VCaP (cell line): Measurements from ENCODE around the gene HS3ST5.

Source experiments
- H3K27ac ChIP-seq: fragments of 450-650 bp; 2 replicates; pipeline ENCODE4 v1.5.1; 2017
- TF ChIP-seq, protein P1 (sequence below): fragments of 450-650 bp; conservative IDR thresholded peaks from 2 replicates; pipeline ENCODE4 v1.5.1; 2017; ENCODE audit warnings: mild to moderate bottlenecking, moderate library complexity

Gene HS3ST5

GRCh38 chr6:114075777-114076176 lies 267.0 kb downstream of the HS3ST5 start:
- H3K27ac ChIP-seq, result no peak overlapping the region
- TF ChIP-seq, protein P1, sequence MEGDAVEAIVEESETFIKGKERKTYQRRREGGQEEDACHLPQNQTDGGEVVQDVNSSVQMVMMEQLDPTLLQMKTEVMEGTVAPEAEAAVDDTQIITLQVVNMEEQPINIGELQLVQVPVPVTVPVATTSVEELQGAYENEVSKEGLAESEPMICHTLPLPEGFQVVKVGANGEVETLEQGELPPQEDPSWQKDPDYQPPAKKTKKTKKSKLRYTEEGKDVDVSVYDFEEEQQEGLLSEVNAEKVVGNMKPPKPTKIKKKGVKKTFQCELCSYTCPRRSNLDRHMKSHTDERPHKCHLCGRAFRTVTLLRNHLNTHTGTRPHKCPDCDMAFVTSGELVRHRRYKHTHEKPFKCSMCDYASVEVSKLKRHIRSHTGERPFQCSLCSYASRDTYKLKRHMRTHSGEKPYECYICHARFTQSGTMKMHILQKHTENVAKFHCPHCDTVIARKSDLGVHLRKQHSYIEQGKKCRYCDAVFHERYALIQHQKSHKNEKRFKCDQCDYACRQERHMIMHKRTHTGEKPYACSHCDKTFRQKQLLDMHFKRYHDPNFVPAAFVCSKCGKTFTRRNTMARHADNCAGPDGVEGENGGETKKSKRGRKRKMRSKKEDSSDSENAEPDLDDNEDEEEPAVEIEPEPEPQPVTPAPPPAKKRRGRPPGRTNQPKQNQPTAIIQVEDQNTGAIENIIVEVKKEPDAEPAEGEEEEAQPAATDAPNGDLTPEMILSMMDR, result no peak

DNA sequence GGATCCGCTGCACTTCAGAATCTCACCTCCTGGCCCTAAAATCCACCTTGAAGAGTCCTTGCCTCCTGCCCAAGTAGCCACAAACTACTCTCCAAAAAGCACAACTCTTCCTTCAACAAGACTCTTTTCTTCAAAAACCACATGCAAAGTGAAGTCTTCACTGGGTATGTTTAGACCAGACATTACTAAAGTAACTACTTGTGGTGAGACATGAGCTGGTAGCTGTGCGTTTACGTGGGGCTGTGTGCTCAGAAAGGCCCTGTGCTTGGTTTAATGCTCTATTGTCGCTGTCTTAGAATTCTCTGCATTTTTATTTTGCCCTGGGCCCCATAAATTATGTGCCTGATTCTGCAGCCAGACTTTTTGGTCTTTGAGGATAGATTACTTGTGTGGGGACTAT lies 267.5 kb downstream of the HS3ST5 start:
- TF ChIP-seq, protein P1, result no peak
- H3K27ac ChIP-seq, result no peak overlapping the region

DNA sequence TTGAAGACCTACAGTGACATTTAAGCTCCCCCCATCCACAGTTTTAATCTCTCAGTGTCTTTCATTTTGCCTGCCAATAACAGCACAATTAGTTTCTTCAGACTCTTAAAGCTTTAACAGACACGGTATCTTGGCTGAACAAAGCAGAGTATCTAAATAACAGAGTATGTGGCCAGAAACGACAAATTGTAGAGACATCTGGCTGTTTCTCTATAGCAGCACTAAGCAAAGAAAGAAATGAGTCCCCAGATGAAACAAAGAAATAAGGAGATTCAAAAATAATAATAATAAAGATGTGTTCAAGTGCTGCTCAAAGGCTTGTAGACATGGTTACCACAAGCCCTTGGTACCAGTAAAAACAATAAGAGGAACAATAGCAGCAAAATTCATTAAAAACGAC lies 274.1 kb downstream of the HS3ST5 start:
- TF ChIP-seq, protein P1, result no peak
- H3K27ac ChIP-seq, result no peak overlapping the region

GRCh38 chr6:114068116-114068515 lies 274.7 kb downstream of the HS3ST5 start:
- no peak overlapping the region for H3K27ac ChIP-seq
- TF ChIP-seq, protein P1, result no peak

- TF ChIP-seq, protein P1, result no peak
- no peak overlapping the region for H3K27ac ChIP-seq
These were observed 278.0 kb downstream of the HS3ST5 start for GRCh38 chr6:114064862-114065261.

DNA sequence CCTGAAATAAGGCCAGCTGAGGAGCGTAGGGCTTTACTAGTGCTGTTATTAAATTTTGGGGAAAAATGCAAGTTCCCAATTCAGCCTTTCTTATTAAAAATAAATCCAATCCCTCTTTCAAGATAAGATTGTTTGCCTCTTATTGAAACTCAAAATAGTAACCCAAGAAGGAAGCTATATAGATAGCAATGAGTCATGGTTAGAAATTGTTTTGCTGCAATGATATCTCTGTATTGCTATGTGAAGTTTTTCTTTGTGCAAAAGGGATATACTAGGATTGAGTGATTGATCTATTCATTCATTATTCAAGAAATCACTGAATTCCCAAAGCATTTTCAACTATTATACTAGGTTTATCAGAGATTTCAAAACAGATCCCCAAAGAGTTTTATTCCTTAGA lies 278.9 kb downstream of the HS3ST5 start:
- TF ChIP-seq, protein P1, result no peak
- no peak overlapping the region for H3K27ac ChIP-seq

DNA sequence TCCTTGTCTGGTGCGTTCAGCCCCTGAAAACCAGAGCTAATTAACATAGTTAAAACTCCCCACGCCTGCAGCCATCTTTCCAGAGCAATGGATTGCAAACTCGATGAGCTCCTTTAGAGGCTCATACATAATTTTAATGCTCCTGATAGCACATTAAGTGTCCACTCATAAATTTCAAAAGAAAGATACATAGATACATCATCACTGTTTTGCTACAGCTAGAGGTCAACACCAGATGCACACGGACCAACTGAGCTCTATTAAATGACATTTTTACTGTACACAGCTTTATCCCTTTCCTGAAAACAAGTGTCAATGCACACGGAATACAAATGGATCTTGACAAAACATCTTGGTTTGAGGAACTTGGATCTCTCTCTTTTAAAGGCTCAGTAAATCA lies 280.6 kb downstream of the HS3ST5 start:
- TF ChIP-seq, protein P1, result no peak
- no peak overlapping the region for H3K27ac ChIP-seq

GRCh38 chr6:114061741-114062140 lies 281.1 kb downstream of the HS3ST5 start:
- TF ChIP-seq, protein P1, result no peak
- H3K27ac ChIP-seq, result no peak overlapping the region
